Natural killer cell (primary cell): Measurements from ENCODE around the gene CD58. TPM values are rescaled to one million over a fixed set of nuclear protein-coding genes. Genes with fewer than 3 reads are reported as not detected.
A peak's percentile ranks its signal among the peaks of the same experiment; 100 is the strongest.

ENCODE experiments used
- ATAC-seq, 3 donors: fragments of 150-1000 bp in 2 of 3; fragments of 200-7000 bp in 1 of 3; cut with Tn5 transposase; 1 replicate in 1 of 3; 2 replicates in 2 of 3; pipeline ENCODE4 v1.10.0; 2021; ENCODE audit warnings: mild to moderate bottlenecking in 2 of 3, moderate library complexity in 2 of 3
- DNase-seq, 2 donors: peaks; one replicate each; pipeline versions ENCODE4 v3.0.0 to v3.0.0-alpha.2; 2013 to 2021; ENCODE audit warnings: mixed read lengths in 1 of 2
- H3K27ac ChIP-seq: one replicate; pipeline ENCODE4 v1.5.1; 2013; ENCODE audit warnings: mild to moderate bottlenecking, low read length
- H3K27me3 ChIP-seq: one replicate; pipeline ENCODE4 v1.6.1; 2013; ENCODE audit warnings: low read length; ENCODE audit not compliant: control insufficient read depth, insufficient read depth
- H3K36me3 ChIP-seq: one replicate; pipeline ENCODE4 v1.6.1; 2013; ENCODE audit warnings: low read length; ENCODE audit not compliant: control insufficient read depth, insufficient read depth
- H3K4me1 ChIP-seq: one replicate; pipeline ENCODE4 v1.6.1; 2013; ENCODE audit warnings: low read length; ENCODE audit not compliant: control insufficient read depth, insufficient read depth
- H3K4me3 ChIP-seq: one replicate; pipeline ENCODE4 v1.5.1; 2013; ENCODE audit warnings: low read length
- H3K9me3 ChIP-seq: one replicate; pipeline ENCODE4 v1.6.1; 2013; ENCODE audit warnings: low read length; ENCODE audit not compliant: control insufficient read depth, insufficient read depth
- H3K27ac Mint-ChIP-seq, 2 donors: one replicate each; pipeline ENCODE4 v1.8.0; 2022; ENCODE audit warnings: mild to moderate bottlenecking in 2 of 2, mixed read lengths in 2 of 2, moderate library complexity in 1 of 2
- H3K27me3 Mint-ChIP-seq, 2 donors: one replicate each; pipeline ENCODE4 v1.8.0; 2022; ENCODE audit warnings: low read depth in 2 of 2, mixed read lengths in 2 of 2
- H3K36me3 Mint-ChIP-seq: one replicate; pipeline ENCODE4 v1.8.0; 2022; ENCODE audit warnings: mixed read lengths
- H3K4me1 Mint-ChIP-seq, 2 donors: one replicate each; pipeline ENCODE4 v1.8.0; 2022; ENCODE audit warnings: mixed read lengths in 2 of 2
- H3K4me3 Mint-ChIP-seq: one replicate; pipeline ENCODE4 v1.8.0; 2022; ENCODE audit warnings: mild to moderate bottlenecking, moderate library complexity, mixed read lengths
- H3K9me3 Mint-ChIP-seq, 2 donors: one replicate each; pipeline ENCODE4 v1.8.0; 2022; ENCODE audit warnings: mixed read lengths in 2 of 2
- WGBS: methylation state at CpG from one replicate; pipeline ENCODE4 v1.1.7; 2013; ENCODE audit warnings: missing lambda C conversion rate; ENCODE audit not compliant: insufficient coverage; 5-methylcytosine and 5-hydroxymethylcytosine counted together
- intact Hi-C: fragments of 100-400 bp; cut with micrococcal nuclease; formaldehyde crosslinking; loops from one replicate; pipeline ENCODE4 v1.14.2; 2022
- total RNA-seq, 4 donors: library from RNA; stranded (reverse); fragments of 120-200 nt in 1 of 4; gene quantifications; one replicate each; pipeline versions ENCODE4 v1.2.3 to v1.2.4, GENCODE V29; 2013 to 2022
- TF ChIP-seq, protein P1 (sequence below): fragments of 200-600 bp; IDR thresholded peaks from one replicate; pipeline ENCODE4 v1.8.0; 2022; ENCODE audit warnings: antibody characterized with exemption

The CD58 gene
- total RNA-seq, 3 donors from 2014 or later (not counting 1 experiment from before 2014, with no cell fraction given), result 27.4 to 34.0 (median 28.6) TPM

DNA sequence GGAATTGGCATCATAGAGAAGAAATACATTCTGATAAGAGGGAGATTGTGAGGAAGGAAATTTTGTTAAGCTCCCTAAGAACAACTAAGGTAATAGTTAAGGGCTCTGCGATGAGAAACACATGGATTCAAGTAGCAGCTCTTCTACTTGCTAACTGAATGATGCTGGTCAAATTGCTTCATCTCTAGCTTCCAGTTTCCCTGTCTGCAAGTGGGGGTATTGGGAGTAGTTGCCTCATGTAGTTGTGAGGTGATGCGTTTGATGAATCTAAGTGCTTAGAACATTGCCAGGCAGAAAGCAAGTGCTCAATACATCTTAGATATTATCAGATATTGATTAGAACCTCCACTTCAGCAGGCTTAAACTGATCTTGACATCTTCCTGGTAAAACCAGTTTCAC, 84.8 kb downstream of the CD58 start:
- Mint-ChIP-seq H3K27ac (no peak overlapping the region), H3K27me3 (no peaks in the 10 kb centered on the region), H3K9me3 (no peaks in the 10 kb centered on the region), H3K36me3 (no peaks in the 10 kb centered on the region), H3K4me1 (peaks cover 0 to 4% of the 10 kb centered on the region in 2 donors), H3K4me3 (no peak overlapping the region)
- Histone ChIP-seq H3K36me3 (no peaks in the 10 kb centered on the region), H3K27ac (no peak overlapping the region), H3K27me3 (no peaks in the 10 kb centered on the region), H3K4me1 (peaks cover 5% of the 10 kb centered on the region), H3K4me3 (no peak overlapping the region), H3K9me3 (no peaks in the 10 kb centered on the region)
- DNase-seq, result no peak
- TF ChIP-seq, protein P1, sequence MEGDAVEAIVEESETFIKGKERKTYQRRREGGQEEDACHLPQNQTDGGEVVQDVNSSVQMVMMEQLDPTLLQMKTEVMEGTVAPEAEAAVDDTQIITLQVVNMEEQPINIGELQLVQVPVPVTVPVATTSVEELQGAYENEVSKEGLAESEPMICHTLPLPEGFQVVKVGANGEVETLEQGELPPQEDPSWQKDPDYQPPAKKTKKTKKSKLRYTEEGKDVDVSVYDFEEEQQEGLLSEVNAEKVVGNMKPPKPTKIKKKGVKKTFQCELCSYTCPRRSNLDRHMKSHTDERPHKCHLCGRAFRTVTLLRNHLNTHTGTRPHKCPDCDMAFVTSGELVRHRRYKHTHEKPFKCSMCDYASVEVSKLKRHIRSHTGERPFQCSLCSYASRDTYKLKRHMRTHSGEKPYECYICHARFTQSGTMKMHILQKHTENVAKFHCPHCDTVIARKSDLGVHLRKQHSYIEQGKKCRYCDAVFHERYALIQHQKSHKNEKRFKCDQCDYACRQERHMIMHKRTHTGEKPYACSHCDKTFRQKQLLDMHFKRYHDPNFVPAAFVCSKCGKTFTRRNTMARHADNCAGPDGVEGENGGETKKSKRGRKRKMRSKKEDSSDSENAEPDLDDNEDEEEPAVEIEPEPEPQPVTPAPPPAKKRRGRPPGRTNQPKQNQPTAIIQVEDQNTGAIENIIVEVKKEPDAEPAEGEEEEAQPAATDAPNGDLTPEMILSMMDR, result no peak
- WGBS, result 90% methylated on average over 1 of the region's 2 CpGs
- intact Hi-C loops, result loop anchor here (1.0 to 2.0 kb wide), 4 partner anchors 13 to 347 kb away; no protein-coding TSS in a partner anchor
- no peak for ATAC-seq

DNA sequence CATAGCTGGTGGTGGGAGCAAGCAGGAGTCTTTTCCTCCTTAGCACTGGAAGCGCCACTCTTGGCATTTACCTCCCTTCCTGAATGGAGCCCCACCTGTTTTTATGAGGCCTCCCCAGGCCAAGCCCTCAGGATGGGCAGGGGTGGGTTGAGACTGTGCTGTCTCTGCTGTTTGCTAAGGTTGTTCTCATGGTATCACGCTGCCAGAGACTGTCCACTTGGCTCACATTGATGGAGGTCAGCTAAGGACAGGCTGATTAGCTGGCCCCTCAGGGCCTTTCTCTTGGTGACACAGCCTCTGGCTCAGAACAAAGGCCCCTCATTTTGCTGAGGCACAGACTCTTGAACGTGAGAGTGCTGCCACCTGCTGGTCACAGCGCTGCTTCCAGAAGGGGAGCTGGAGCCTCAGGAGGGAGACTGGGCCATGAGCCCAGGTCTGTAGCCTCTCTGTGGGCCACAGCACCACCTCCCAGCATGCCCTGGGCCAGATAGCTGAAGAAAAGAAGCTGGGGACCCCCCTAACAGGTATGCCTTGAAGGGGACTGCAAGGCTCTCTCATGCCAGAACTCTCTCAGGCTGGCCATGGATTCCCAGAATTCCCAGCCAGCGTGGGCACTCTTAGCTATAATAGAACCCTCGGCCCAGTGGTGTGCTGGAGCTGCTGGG, 85.6 kb downstream of the CD58 start:
- DNase-seq (peak; percentile 82 to 93), ATAC-seq (peak; percentile 88 to 98 (median 97))
- intact Hi-C loops, result loop anchor here (1.0 to 2.0 kb wide), 4 partner anchors 14 to 346 kb away; no protein-coding TSS in a partner anchor
- no peaks in the 10 kb centered on the region for H3K27me3 ChIP-seq
- 39% methylated on average over 5 of the region's 6 CpGs for WGBS
- H3K9me3 Mint-ChIP-seq, result no peaks in the 10 kb centered on the region
- H3K27me3 Mint-ChIP-seq, result no peaks in the 10 kb centered on the region
- H3K27ac Mint-ChIP-seq, result no peak overlapping the region
- H3K36me3 ChIP-seq, result no peaks in the 10 kb centered on the region
- no peaks in the 10 kb centered on the region for H3K36me3 Mint-ChIP-seq
- no peak overlapping the region for H3K4me3 ChIP-seq
- no peak overlapping the region for H3K27ac ChIP-seq
- H3K4me3 Mint-ChIP-seq, result no peak overlapping the region
- TF ChIP-seq, protein P1, result peak; percentile 95
- H3K4me1 Mint-ChIP-seq, result peaks cover under 1 to 6% of the 10 kb centered on the region in 2 donors
- no peaks in the 10 kb centered on the region for H3K9me3 ChIP-seq
- H3K4me1 ChIP-seq, result peaks cover 5% of the 10 kb centered on the region

DNA sequence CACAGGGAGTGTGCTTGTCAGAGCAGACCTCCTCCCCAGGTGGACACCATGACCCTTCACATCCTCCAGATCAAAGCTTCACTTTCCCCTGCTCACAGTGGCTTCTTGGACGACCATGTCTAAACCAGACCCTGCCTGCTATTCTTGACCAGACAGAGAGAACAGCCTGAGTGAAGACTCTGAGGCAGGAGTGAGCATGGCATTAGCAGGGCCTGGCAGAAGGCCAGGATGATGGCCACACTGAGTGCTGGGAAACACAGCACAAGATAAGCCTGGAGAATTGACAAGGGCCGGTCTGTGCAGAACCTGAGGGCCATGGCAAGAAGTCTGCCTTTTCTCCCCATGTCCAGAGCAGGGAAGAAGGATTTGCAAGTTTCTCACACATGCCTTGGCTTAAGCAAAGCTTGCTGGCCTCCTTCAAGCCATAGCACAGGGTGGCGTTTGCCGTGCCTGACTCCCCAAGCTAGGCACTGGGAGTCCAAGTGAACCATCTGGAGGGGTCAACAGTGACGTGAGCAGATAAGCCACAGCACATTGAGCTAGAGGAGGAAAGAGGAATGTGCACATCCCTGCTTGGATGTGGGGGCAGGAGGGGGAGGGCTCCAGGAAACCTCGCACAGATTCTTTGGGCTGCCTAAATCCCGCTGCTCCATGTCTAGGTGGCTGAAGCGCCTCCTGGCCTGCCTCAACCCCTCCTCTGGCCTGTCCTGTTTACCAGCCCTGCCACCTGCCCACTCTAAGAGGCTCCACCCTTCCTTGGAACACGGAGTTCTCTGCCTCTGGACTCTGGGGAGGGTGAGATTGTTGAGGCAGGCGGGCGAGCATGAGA, 87.1 kb downstream of the CD58 start:
- intact Hi-C loops, result loop anchor here (2.0 kb wide), 2 partner anchors 123 to 251 kb away; no protein-coding TSS in a partner anchor
- Histone ChIP-seq H3K9me3 (no peaks in the 10 kb centered on the region), H3K36me3 (no peaks in the 10 kb centered on the region), H3K4me3 (no peak overlapping the region), H3K4me1 (peaks cover 8% of the 10 kb centered on the region), H3K27ac (no peak overlapping the region), H3K27me3 (no peaks in the 10 kb centered on the region)
- Mint-ChIP-seq H3K27me3 (no peaks in the 10 kb centered on the region), H3K27ac (no peak overlapping the region), H3K9me3 (no peaks in the 10 kb centered on the region), H3K4me3 (no peak overlapping the region), H3K36me3 (no peaks in the 10 kb centered on the region), H3K4me1 (peaks cover 7 to 13% of the 10 kb centered on the region in 2 donors)
- 88% methylated on average over 10 of the region's 11 CpGs for WGBS
- TF ChIP-seq, protein P1, result no peak
- DNase-seq, result no peak
- no peak for ATAC-seq
